ENCODE data around the gene LRRC28. TPM values are rescaled to one million over a fixed set of nuclear protein-coding genes. Genes with fewer than 3 reads are reported as not detected.

Gene LRRC28
- total RNA-seq, 1 donor from 2014 or later: 34.2 TPM

DNA sequence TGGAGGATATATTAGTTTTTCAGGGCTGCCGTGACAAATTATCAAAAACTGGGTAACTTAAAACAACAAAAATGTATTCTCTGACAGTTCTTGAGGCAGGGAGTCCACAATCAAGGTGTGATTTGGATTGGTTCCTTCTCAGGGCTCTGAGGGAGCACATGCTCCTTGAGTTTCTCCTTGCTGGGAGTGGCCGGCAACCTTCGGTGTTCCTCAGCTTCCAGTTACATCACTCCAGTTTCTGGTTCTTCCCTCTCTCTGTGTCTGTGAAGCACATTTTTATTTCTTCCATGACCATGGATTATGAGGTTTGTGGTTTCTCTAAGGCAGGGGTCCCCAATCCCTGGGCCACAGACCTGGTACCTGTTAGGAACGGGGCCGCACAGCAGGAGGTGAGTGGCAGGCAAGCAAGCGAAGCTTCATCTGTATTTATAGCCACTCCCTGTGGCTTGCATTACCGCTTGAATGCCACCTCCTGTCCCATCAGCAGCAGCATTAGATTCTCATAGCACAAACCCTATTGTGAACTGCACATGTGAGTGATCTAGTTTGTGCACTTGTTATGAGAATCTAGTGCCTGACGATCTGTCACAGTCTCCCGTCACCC is 24.3 kb downstream of the LRRC28 start:
- H3K27me3 ChIP-seq (ENCODE audit: control insufficient read depth, insufficient read depth, low read length): no peaks in the 10 kb centered on the region
- no peak overlapping the region for H3K4me3 ChIP-seq (ENCODE audit: low read depth, low read length)
- TF ChIP-seq, protein P1, sequence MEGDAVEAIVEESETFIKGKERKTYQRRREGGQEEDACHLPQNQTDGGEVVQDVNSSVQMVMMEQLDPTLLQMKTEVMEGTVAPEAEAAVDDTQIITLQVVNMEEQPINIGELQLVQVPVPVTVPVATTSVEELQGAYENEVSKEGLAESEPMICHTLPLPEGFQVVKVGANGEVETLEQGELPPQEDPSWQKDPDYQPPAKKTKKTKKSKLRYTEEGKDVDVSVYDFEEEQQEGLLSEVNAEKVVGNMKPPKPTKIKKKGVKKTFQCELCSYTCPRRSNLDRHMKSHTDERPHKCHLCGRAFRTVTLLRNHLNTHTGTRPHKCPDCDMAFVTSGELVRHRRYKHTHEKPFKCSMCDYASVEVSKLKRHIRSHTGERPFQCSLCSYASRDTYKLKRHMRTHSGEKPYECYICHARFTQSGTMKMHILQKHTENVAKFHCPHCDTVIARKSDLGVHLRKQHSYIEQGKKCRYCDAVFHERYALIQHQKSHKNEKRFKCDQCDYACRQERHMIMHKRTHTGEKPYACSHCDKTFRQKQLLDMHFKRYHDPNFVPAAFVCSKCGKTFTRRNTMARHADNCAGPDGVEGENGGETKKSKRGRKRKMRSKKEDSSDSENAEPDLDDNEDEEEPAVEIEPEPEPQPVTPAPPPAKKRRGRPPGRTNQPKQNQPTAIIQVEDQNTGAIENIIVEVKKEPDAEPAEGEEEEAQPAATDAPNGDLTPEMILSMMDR (IDR thresholded peaks at IDR 0.05; ENCODE audit: insufficient read depth, low read length, poor library complexity, severe bottlenecking): no peak
- no peak for DNase-seq (ENCODE audit: low read depth)
- no peaks in the 10 kb centered on the region for H3K36me3 ChIP-seq (ENCODE audit: control insufficient read depth, insufficient read depth, low read length)

DNA sequence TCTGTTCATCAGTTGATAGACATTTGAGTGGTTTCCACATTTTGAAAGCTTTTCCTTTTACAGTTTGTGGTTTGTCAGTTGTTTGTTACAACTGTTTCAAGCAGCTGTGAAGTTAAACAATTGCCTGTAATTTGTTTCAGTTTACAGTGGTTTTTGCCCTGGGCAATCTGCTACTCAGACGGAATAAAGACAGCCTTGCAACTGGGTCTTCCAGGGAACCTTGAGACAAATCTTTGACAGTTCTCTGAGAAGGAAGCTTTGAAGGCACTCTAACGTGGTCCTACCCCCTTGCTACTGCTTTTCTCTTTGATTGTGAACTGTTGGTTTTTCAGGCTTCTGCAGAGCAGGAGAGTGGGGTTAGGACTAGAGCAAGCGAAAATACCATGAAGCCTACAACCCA is 28.0 kb downstream of the LRRC28 start:
- no peaks in the 10 kb centered on the region for H3K36me3 ChIP-seq (ENCODE audit: control insufficient read depth, insufficient read depth, low read length)
- no peak for DNase-seq (ENCODE audit: low read depth)
- TF ChIP-seq, protein P1 (IDR thresholded peaks at IDR 0.05; ENCODE audit: insufficient read depth, low read length, poor library complexity, severe bottlenecking): no peak
- no peaks in the 10 kb centered on the region for H3K27me3 ChIP-seq (ENCODE audit: control insufficient read depth, insufficient read depth, low read length)
- no peak overlapping the region for H3K4me3 ChIP-seq (ENCODE audit: low read depth, low read length)

DNA sequence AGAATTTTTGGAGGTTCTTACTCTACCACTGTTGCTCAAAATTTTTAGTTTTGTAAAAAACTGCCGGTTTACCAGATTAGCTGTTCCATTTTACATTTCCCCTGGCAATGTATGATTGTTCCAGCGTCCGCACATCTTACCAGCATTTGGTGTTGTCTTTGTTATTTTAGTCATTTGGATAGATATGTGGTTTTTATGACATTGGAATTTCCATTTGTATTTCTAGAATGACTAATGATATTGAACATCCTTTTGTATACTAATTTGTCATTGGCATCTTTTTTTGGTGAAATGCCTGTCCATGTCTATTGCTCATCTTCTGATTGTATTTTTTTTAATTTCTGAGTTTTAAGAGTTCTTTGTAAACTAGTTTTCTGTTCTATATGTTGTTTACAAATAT is 28.5 kb downstream of the LRRC28 start:
- no peak for DNase-seq (ENCODE audit: low read depth)
- Histone ChIP-seq H3K36me3 (ENCODE audit: control insufficient read depth, insufficient read depth, low read length) (no peaks in the 10 kb centered on the region), H3K4me3 (ENCODE audit: low read depth, low read length) (no peak overlapping the region), H3K27me3 (ENCODE audit: control insufficient read depth, insufficient read depth, low read length) (no peaks in the 10 kb centered on the region)
- TF ChIP-seq, protein P1 (IDR thresholded peaks at IDR 0.05; ENCODE audit: insufficient read depth, low read length, poor library complexity, severe bottlenecking): no peak

DNA sequence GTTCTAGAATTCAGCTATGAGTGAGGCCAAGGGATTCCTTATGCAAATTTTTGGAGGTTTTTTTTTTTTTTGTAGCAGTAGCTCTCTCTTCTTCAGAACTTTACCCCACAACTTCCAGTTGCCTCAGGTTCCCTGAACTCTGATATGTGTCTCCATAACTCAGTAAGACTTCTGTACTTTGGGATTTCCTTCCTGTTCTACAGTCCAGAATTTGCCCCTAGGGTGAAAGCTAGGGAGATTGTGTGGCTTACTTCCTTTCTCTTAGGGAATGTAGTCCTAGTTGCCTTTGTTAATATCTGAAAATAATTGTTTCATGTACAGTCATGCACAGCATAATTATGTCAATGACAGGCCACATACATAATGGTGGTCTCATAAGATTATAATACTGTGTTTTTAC is 30.8 kb downstream of the LRRC28 start:
- no peak for DNase-seq (ENCODE audit: low read depth)
- H3K27me3 ChIP-seq (ENCODE audit: control insufficient read depth, insufficient read depth, low read length): no peaks in the 10 kb centered on the region
- no peak overlapping the region for H3K4me3 ChIP-seq (ENCODE audit: low read depth, low read length)
- no peaks in the 10 kb centered on the region for H3K36me3 ChIP-seq (ENCODE audit: control insufficient read depth, insufficient read depth, low read length)
- TF ChIP-seq, protein P1 (IDR thresholded peaks at IDR 0.05; ENCODE audit: insufficient read depth, low read length, poor library complexity, severe bottlenecking): no peak

DNA sequence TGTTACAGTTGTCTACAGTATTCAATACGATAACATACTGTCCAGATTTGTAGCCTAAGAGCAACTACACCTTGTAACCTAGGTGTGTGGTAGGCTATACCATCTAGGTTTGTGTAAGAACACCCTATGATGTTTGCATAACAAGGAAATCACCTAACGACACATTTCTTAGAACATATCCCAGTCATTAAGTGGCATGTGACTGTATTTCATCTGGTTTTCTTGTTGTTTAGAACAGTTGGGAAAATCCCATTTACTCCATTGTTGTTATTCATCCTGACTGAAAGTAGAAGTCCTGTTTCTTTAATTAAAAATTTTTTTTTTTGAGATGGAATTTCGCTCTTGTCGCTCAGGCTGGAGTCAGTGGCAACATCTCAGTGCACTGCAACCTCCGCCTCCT is 31.3 kb downstream of the LRRC28 start:
- DNase-seq (ENCODE audit: low read depth): no peak

More for the DNA sequence above, 31.3 kb downstream of the LRRC28 start:
- TF ChIP-seq, protein P1 (IDR thresholded peaks at IDR 0.05; ENCODE audit: insufficient read depth, low read length, poor library complexity, severe bottlenecking): no peak
- Histone ChIP-seq H3K27me3 (ENCODE audit: control insufficient read depth, insufficient read depth, low read length) (no peaks in the 10 kb centered on the region), H3K36me3 (ENCODE audit: control insufficient read depth, insufficient read depth, low read length) (no peaks in the 10 kb centered on the region), H3K4me3 (ENCODE audit: low read depth, low read length) (no peak overlapping the region)
